ENCODE results near the gene SLC38A3.
"Not testable (repeated sequence)": the region's sequence is repeated elsewhere in the genome, so short reads cannot be mapped to it uniquely, and the experiment has no call there.

SLC38A3 gene

GRCh38 chr3:50241163-50241562 is 36.1 kb downstream of the SLC38A3 start:
- Mint-ChIP-seq H3K27ac (peak overlapping the region; percentile 96), H3K4me3 (no peak overlapping the region), H3K4me1 (peaks cover 71% of the 10 kb centered on the region), H3K36me3 (no peaks in the 10 kb centered on the region), H3K27me3 (no peaks in the 10 kb centered on the region), H3K9me3 (no peaks in the 10 kb centered on the region)

GRCh38 chr3:50241713-50242380 is 36.8 kb downstream of the SLC38A3 start:
- Mint-ChIP-seq H3K9me3 (no peaks in the 10 kb centered on the region), H3K36me3 (no peaks in the 10 kb centered on the region), H3K4me1 (peaks cover 78% of the 10 kb centered on the region), H3K27ac (peak overlapping the region; percentile 99), H3K27me3 (no peaks in the 10 kb centered on the region), H3K4me3 (peak overlapping the region; percentile 47)

- Mint-ChIP-seq H3K36me3 (no peaks in the 10 kb centered on the region), H3K27ac (peak overlapping the region; percentile 99), H3K9me3 (no peaks in the 10 kb centered on the region), H3K27me3 (no peaks in the 10 kb centered on the region), H3K4me3 (peak overlapping the region; percentile 73), H3K4me1 (peaks cover 83% of the 10 kb centered on the region)
Measured at GRCh38 chr3:50242381-50242770, 37.3 kb downstream of the SLC38A3 start.

GRCh38 chr3:50242851-50243542 is 37.9 kb downstream of the SLC38A3 start:
- Mint-ChIP-seq H3K27ac (peak overlapping the region; percentile 99), H3K9me3 (no peaks in the 10 kb centered on the region), H3K4me3 (peak overlapping the region; percentile 73), H3K27me3 (no peaks in the 10 kb centered on the region), H3K4me1 (peaks cover 84% of the 10 kb centered on the region), H3K36me3 (no peaks in the 10 kb centered on the region)

DNA sequence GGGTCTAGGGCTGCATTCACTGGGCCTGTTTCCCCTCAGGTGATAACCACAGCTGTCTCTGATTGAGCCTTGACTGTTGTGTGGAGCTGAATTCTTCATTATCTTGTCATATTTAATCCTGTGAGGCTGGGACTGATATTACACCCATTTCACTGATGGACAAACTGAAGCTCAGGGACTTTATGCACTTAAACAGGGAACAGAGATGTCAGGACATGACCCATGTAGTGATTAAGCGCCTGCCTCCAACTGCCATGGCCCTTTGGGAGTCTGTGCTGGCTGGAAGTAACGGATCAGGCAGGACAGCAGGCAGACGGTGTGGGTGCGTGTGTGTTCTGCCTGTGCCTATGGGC is 38.4 kb downstream of the SLC38A3 start:
- Mint-ChIP-seq H3K27me3 (no peaks in the 10 kb centered on the region), H3K4me3 (peak overlapping the region; percentile 4)

GRCh38 chr3:50244813-50245212 is 39.7 kb downstream of the SLC38A3 start:
- H3K36me3 Mint-ChIP-seq, H3K27me3 Mint-ChIP-seq, H3K4me3 Mint-ChIP-seq, H3K9me3 Mint-ChIP-seq: not testable (repeated sequence)
- peaks cover 78% of the 10 kb centered on the region for H3K4me1 Mint-ChIP-seq
- peak overlapping the region; percentile 80 for H3K27ac Mint-ChIP-seq

More for the DNA sequence above, 38.4 kb downstream of the SLC38A3 start:
- H3K4me1 Mint-ChIP-seq = peaks cover 82% of the 10 kb centered on the region
- H3K9me3 Mint-ChIP-seq = no peaks in the 10 kb centered on the region
- no peaks in the 10 kb centered on the region for H3K36me3 Mint-ChIP-seq
- peak overlapping the region; percentile 62 for H3K27ac Mint-ChIP-seq

DNA sequence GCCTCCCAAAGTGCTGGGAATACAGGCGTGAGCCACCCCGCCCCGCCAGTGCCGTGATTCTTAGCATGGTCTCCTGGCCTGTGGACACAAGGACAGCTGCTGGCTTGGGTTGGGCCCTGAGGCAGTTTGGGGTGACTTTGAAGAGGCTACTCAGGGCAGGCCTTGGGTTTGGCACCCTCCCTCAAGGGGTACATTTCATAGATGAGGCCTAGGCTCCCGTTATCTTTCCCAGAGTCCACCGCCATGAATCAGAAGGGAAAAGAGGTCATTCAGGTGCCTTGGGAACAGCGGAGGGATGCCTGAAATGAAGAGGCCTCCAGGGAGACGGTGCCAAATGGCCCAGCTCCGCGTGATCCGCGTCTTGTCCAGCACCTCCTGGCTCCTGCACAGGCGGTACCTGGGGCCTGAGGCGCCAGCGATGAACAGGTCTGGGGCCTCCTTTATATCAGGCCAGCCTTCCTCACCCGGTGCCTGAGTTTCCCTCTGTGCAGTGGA is 40.2 kb downstream of the SLC38A3 start:
- peaks cover 78% of the 10 kb centered on the region for H3K4me1 Mint-ChIP-seq
- no peaks in the 10 kb centered on the region for H3K36me3 Mint-ChIP-seq
- no peaks in the 10 kb centered on the region for H3K9me3 Mint-ChIP-seq
- peak overlapping the region; percentile 80 for H3K27ac Mint-ChIP-seq
- no peaks in the 10 kb centered on the region for H3K27me3 Mint-ChIP-seq
- peak overlapping the region; percentile 85 for H3K4me3 Mint-ChIP-seq

DNA sequence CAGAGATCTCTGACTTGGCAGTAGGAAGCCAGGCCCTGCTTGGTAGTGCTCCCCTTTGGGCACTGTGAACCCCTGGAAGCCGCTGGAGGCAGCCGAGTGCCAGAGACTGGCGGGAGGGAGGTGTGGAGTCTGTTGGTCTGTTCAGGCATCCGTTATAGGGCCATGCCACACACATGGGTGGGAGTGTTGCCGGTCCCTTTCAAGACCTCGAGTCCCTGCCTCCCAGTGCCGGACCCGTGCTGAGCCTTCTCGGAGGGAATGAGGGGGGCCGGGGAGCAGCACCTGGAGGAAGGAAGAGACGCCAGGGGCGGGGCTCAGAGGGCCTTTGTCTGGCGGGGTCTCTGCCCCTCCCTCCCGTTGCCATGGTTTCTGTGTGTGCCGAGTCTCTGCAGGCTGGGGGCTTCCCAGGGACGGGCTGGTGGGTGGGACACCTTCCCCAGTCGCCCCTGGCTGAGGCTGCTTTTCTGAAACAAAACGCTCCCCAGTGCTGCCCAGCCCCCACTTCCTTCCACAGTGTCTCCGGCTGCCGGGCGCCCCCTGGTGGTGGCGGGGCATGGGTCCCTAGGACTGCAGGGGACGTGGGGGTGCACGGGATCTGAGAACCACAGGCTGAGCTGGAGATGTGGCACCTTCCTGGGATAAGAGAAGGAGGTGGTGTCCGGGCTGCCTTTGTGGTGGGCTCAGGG is 40.9 kb downstream of the SLC38A3 start:
- Mint-ChIP-seq H3K9me3 (no peaks in the 10 kb centered on the region), H3K4me1 (peaks cover 80% of the 10 kb centered on the region), H3K4me3 (peak overlapping the region; percentile 85), H3K27me3 (no peaks in the 10 kb centered on the region), H3K27ac (peak overlapping the region; percentile 96), H3K36me3 (no peaks in the 10 kb centered on the region)

DNA sequence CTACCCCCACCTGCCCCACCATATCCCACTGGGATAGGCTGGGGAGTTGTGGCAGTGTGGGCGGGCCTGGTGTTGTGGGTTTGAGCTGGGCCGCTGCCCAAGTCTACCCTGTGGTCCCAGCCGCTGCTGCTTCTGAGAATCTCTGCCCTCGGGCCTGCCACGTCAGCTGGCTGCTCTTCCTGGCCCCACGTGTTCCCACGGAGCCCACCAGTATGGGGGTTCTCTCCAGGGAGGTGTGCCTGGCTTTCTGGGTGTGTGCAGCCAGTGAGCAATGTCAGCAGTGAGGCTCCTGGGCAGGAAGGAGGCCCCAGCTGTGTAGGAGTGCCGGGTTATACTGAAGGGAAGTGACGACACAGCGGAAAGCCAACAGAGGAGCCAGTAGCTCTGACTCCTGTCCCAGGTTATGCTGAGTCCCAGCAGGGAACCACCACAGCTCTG is 41.5 kb downstream of the SLC38A3 start:
- peak overlapping the region; percentile 96 for H3K27ac Mint-ChIP-seq
- peaks cover 81% of the 10 kb centered on the region for H3K4me1 Mint-ChIP-seq
- H3K27me3 Mint-ChIP-seq = no peaks in the 10 kb centered on the region
- H3K9me3 Mint-ChIP-seq = no peaks in the 10 kb centered on the region
- H3K36me3 Mint-ChIP-seq = no peaks in the 10 kb centered on the region
- H3K4me3 Mint-ChIP-seq = peak overlapping the region; percentile 85

GRCh38 chr3:50248387-50248786 is 43.3 kb downstream of the SLC38A3 start:
- Mint-ChIP-seq H3K36me3 (no peaks in the 10 kb centered on the region), H3K27me3 (no peaks in the 10 kb centered on the region), H3K27ac (peak overlapping the region; percentile 86), H3K4me3 (peak overlapping the region; percentile 26), H3K4me1 (peaks cover 65% of the 10 kb centered on the region), H3K9me3 (no peaks in the 10 kb centered on the region)

DNA sequence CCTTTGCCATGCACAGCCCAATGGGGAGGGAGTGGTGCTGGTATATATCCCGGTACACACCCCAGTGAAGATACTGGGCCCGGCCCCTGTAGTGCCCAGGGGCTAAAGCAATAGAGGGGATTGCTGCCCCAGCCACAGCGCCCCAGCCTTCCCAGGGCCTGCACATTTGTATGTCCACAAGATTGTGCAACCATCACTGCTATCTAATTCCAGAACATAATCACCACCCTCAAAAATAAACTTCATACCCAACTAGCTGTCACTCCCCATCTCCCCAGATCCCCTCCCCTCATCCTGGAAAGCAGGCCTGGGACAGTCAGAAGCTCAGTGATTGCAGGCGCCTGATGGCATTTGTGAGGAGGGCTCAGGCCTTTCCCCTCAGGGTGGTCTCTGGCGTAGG is 44.4 kb downstream of the SLC38A3 start:
- Mint-ChIP-seq H3K27ac (peak overlapping the region; percentile 23), H3K9me3 (no peaks in the 10 kb centered on the region), H3K4me1 (peaks cover 60% of the 10 kb centered on the region), H3K4me3 (no peak overlapping the region), H3K36me3 (no peaks in the 10 kb centered on the region), H3K27me3 (no peaks in the 10 kb centered on the region)

DNA sequence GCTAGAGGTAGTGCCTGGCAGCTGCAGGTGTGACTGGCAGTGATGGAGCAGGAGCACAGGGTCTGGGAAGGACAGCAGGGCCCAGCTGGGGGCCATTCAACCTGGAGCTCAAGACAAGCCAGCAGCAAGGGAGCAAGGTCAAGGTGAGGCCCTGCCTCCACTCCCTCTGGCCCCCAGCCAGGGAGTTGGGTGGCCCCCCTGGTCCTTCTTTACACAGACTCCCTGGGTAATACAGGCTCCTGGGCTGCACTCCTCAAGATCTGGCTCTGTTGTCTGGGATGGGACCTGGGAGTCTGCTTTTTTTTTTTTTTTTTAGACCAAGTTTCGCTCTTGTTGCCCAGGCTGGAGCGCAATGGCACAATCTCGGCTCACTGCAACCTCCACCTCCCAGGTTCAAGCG is 45.4 kb downstream of the SLC38A3 start:
- Mint-ChIP-seq H3K9me3 (no peaks in the 10 kb centered on the region), H3K27me3 (no peaks in the 10 kb centered on the region), H3K4me3 (no peak overlapping the region), H3K36me3 (no peaks in the 10 kb centered on the region), H3K4me1 (peaks cover 52% of the 10 kb centered on the region), H3K27ac (peak overlapping the region; percentile 47)

DNA sequence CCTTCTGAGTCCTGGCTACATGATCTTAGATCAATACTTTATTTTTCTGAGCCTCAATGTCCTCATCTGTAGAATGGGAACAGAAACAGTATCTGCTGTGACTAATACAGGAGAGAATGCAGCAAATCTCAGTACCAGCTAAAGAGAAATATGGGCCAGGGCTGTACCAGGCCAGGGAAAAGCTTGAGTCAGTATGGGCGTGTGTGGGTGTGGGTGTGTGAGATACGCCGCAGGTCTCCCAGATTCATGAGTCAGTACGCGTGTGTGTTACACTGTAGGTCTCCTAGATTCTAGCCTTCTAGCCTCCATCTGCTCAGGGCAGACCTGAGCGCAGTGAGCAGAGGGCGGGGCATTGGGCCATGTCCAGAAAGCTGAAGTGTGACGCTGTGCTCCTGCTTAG is 46.1 kb downstream of the SLC38A3 start:
- H3K4me3 Mint-ChIP-seq = no peak overlapping the region
- H3K27ac Mint-ChIP-seq = peak overlapping the region; percentile 84
- H3K4me1 Mint-ChIP-seq = peaks cover 45% of the 10 kb centered on the region

GRCh38 chr3:50254577-50255250 is 49.6 kb downstream of the SLC38A3 start:
- Mint-ChIP-seq H3K4me3 (no peak overlapping the region), H3K4me1 (peaks cover 22% of the 10 kb centered on the region), H3K27ac (no peak overlapping the region), H3K27me3 (no peaks in the 10 kb centered on the region), H3K9me3 (no peaks in the 10 kb centered on the region), H3K36me3 (peaks cover 2% of the 10 kb centered on the region)

More for the DNA sequence above, 46.1 kb downstream of the SLC38A3 start:
- Mint-ChIP-seq H3K9me3 (no peaks in the 10 kb centered on the region), H3K36me3 (no peaks in the 10 kb centered on the region), H3K27me3 (no peaks in the 10 kb centered on the region)

DNA sequence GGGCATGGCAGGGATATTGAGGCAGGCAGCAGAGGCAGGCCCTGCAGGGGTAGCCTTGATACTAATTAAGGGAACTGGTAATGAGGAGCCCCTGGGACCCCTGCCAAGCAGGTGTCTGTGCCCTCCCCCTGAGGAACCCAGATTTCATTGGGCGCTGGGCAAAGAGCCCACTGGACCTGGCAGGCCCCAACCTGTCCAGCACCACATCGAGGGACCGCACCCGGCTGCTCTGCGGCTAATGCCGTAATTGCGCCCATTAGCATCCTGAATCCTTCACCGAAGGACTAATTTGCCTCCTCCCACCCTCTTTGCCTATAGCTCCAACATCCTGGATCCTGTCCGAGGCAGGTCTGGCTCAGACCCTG is 50.2 kb downstream of the SLC38A3 start:
- no peaks in the 10 kb centered on the region for H3K27me3 Mint-ChIP-seq
- H3K4me1 Mint-ChIP-seq = peaks cover 19% of the 10 kb centered on the region
- no peak overlapping the region for H3K27ac Mint-ChIP-seq
- H3K9me3 Mint-ChIP-seq = no peaks in the 10 kb centered on the region
- H3K36me3 Mint-ChIP-seq = peaks cover 2% of the 10 kb centered on the region
- no peak overlapping the region for H3K4me3 Mint-ChIP-seq

Measured in activated naive CD4-positive, alpha-beta T cell treated with anti-CD3 and anti-CD28 coated beads, Interleukin-2, amount 50 U/mL, for 24 hours (primary cell).